WERI-Rb-1 (cell line): Measurements from ENCODE around the gene ARHGAP30.
A peak's percentile ranks its signal among the peaks of the same experiment; 100 is the strongest.
"Not testable (repeated sequence)": the region's sequence is repeated elsewhere in the genome, so short reads cannot be mapped to it uniquely, and the experiment has no call there.

Experiments used
- DNase-seq: peaks from one replicate; pipeline ENCODE4 v3.0.0-alpha.2; 2020
- H3K27ac ChIP-seq: fragments of 250-450 bp; sonication (Bioruptor Pico); 2 replicates; pipeline ENCODE4 v1.5.1; 2020; ENCODE audit warnings: mild to moderate bottlenecking, moderate library complexity
- H3K27me3 ChIP-seq: fragments of 250-450 bp; sonication (Bioruptor Pico); 2 replicates; pipeline ENCODE4 v1.5.1; 2021; ENCODE audit warnings: mild to moderate bottlenecking, low read depth, moderate library complexity; ENCODE audit not compliant: insufficient read depth, severe bottlenecking
- H3K36me3 ChIP-seq: fragments of 250-450 bp; sonication (Bioruptor Pico); 2 replicates; pipeline ENCODE4 v1.5.1; 2020; ENCODE audit warnings: mild to moderate bottlenecking, moderate library complexity
- H3K4me3 ChIP-seq: 2 replicates; pipeline ENCODE4 v1.5.1; 2011; ENCODE audit warnings: low read depth, mild to moderate bottlenecking, control low read depth, low read length
- H3K9me3 ChIP-seq: fragments of 250-450 bp; sonication (Bioruptor Pico); 2 replicates; pipeline ENCODE4 v1.5.1; 2021; ENCODE audit warnings: mild to moderate bottlenecking, moderate library complexity; ENCODE audit not compliant: severe bottlenecking
- CTCF ChIP-seq: IDR thresholded peaks from 2 replicates; pipeline ENCODE4 v1.5.1; 2011; ENCODE audit warnings: low read depth, mild to moderate bottlenecking, control low read depth, inconsistent platforms, low read length

ARHGAP30 gene

GRCh38 chr1:161037661-161038522, 31.8 kb downstream of the ARHGAP30 start:
- no peaks in the 10 kb centered on the region for H3K9me3 ChIP-seq
- H3K27me3 ChIP-seq = no peaks in the 10 kb centered on the region
- H3K27ac ChIP-seq = peak overlapping the region; percentile 62; the same call in 1 of the 2 replicates
- no peak for TF ChIP-seq CTCF
- peak overlapping the region; percentile 84 for H3K4me3 ChIP-seq
- DNase-seq = no peak
- peaks cover 45% of the 10 kb centered on the region for H3K36me3 ChIP-seq

- Histone ChIP-seq H3K27me3 (no peaks in the 10 kb centered on the region), H3K27ac (no peak overlapping the region), H3K4me3 (no peak overlapping the region), H3K9me3 (peaks cover 5% of the 10 kb centered on the region), H3K36me3 (peaks cover 8% of the 10 kb centered on the region)
- no peak for TF ChIP-seq CTCF
- DNase-seq = no peak
Observed at GRCh38 chr1:161033751-161034150, 35.9 kb downstream of the ARHGAP30 start.

- DNase-seq = no peak
- TF ChIP-seq CTCF = no peak
- Histone ChIP-seq H3K9me3 (peaks cover 13% of the 10 kb centered on the region), H3K4me3 (no peak overlapping the region), H3K27ac (no peak overlapping the region), H3K36me3 (peaks cover 1% of the 10 kb centered on the region), H3K27me3 (no peaks in the 10 kb centered on the region)
Observed at GRCh38 chr1:161032409-161032808, 37.3 kb downstream of the ARHGAP30 start.

- no peak for DNase-seq
- H3K27me3 ChIP-seq = no peaks in the 10 kb centered on the region
- TF ChIP-seq CTCF = no peak
- no peak overlapping the region for H3K4me3 ChIP-seq
- no peaks in the 10 kb centered on the region; the same call in 1 of the 2 replicates for H3K36me3 ChIP-seq
- no peak overlapping the region for H3K27ac ChIP-seq
- H3K9me3 ChIP-seq = peaks cover 13% of the 10 kb centered on the region
Observed at GRCh38 chr1:161031874-161032273, 37.8 kb downstream of the ARHGAP30 start.

- not testable (repeated sequence) for H3K36me3 ChIP-seq, H3K4me3 ChIP-seq, DNase-seq, H3K27me3 ChIP-seq, H3K27ac ChIP-seq
- H3K9me3 ChIP-seq = peaks cover 13% of the 10 kb centered on the region
Observed at GRCh38 chr1:161029466-161029865, 40.2 kb downstream of the ARHGAP30 start.

GRCh38 chr1:161026954-161027353, 42.7 kb downstream of the ARHGAP30 start:
- not testable (repeated sequence) for H3K27ac ChIP-seq, H3K27me3 ChIP-seq, H3K36me3 ChIP-seq, DNase-seq, H3K4me3 ChIP-seq
- H3K9me3 ChIP-seq = peaks cover 13% of the 10 kb centered on the region

- H3K9me3 ChIP-seq, H3K27me3 ChIP-seq, DNase-seq, H3K4me3 ChIP-seq, H3K27ac ChIP-seq: not testable (repeated sequence)
- H3K36me3 ChIP-seq = peaks cover 13% of the 10 kb centered on the region
Observed at GRCh38 chr1:161022432-161022831, 47.3 kb downstream of the ARHGAP30 start.
